ENCODE results near the gene SLIT1.
A peak's percentile ranks its signal among the peaks of the same experiment; 100 is the strongest.
"Not testable (repeated sequence)": the region's sequence is repeated elsewhere in the genome, so short reads cannot be mapped to it uniquely, and the experiment has no call there.

SLIT1 gene

DNA sequence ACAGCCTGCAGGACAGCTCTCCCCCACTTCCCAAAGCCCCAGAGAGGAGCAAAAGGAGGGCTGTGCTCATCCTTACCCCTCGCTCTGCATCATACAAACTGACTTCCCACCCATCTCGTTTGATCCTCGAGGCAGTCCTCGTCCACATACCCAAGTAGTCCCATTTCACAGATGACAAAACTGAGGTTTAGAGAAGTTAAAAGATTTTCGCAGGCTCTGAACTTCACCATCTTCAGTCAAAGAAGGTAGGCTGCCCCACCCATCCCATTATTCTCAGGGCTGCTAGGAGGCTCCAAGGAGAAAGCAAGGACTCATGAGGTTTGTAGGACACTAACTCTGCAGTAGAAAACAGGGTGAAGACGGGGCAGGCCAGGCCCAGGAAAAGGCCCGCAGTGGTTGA lies 147.1 kb downstream of the SLIT1 start:
- DNase-seq = no peak

DNA sequence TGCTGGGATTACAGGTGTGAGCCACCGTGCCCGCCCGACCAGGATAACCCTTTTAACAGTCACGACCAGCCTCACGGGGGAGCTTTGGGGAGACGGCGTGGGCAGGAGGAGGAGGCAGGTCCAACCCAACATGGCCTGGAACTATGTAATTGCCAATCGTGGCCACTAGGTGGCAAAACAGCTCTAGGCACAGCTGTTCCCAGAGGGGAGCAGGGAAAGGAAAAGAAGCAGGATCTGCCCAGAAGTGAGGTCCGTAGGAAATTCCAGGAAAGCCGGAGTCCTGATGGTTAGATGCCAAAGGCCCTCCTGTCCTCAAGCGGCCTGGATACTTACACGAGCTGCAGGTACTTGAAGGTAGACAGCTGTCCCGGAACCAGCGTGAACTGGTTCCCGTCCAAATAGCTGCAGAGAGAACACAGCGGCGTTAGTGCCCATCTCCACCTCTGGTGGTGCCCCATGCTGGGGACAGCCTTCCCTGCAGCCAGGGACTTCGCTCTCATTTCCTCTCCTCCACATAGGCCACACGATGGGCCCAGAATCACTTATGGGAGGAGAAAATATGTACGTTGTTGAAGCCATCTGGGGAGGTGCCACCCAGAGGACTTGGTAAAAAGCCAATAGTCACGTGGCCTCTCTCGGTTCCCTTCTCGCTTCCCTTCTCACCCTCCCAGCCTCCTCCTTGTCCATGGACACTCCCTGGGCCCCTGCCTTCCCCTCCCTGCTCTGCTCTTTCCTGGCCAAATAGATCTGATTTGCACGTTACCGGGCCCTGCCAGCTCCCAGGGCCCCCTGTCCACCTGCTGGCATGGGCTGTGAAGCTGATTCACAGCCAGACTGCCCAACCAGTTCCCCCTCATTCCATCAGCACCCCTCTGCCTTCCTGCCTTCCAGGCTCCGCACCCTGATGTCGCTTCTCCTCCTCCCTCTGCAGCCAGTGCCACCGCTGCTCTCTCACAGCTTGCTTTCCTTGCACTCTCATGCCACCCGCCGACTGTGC lies 148.1 kb downstream of the SLIT1 start:
- DNase-seq = peak in 4 of 5 donors; percentile 32 to 61 (median 50)

DNA sequence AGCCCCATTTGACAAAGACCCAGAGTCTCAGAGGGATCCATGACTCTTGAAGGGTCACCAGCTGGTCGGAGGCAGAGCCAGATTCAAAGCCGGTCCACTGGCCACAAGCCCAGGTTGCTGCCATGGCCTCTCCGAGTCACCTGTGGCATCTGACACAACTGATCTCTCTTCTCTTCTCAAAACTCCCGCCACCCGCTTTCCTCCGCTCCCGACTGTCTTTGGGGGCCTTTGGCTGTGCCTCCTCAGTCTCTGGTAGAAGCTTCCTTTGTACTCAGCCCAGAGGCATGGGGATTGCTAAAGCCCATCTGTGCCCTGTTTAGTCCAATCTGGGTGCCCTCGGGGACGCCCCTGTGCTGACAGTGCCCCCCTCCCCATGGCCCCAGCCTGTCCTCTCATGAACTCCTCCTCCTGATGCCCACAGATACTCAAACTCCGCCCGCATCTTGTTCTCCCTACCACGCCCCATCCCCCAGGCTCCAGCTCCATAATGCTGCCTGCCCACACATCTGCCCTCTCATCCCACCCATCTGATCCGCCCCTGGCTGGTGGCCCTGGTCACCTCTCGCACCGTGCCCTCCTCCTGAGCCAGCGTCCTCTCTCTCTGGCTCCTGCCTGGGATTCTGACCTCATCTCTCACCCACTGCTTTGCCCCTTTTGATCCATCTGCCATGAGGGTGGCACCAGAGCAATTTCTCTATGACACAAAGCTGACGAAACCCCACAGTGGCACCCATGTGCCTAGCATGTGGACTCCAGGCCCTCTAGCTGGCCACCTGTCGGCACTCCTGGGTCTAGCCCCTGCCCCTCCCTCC lies 150.6 kb downstream of the SLIT1 start:
- no peak for DNase-seq

DNA sequence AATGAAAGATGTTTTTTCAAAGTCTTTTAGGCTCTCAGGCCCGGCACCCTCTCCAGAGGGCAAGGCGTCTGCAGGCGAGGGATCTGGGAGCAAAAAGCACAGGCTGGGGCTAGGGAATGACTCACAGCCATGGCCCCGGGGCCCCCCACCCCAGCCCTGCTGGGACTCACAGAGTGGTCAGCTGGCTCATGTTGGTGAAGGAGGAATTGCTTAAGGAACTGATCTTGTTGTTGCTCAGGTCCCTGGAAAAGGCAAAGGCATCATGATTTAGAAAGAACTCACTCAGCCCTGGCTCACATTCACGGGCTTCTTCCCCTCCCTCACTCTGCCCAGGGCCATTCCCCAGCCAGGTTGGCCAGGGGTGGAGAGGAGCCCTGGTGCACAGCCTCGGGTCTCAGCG lies 151.5 kb downstream of the SLIT1 start:
- DNase-seq = no peak

DNA sequence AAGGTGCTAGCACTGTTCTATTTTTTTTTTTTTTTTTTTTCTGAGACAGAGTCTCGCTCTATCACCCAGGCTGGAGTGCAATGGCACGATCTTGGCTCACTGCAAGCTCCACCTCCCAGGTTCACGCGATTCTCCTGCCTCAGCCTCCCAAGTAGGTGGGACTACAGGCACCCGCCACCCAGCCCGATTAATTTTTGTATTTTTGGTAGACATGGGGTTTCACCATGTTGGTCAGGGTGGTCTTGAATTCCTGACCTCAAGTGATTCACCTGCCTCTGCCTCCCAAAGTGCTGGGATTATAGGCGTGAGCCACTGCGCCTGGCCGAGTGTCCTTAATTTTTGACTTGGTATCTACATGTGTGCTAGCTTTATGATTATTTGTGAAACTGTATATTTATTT lies 151.9 kb downstream of the SLIT1 start:
- DNase-seq = not testable (repeated sequence)

DNA sequence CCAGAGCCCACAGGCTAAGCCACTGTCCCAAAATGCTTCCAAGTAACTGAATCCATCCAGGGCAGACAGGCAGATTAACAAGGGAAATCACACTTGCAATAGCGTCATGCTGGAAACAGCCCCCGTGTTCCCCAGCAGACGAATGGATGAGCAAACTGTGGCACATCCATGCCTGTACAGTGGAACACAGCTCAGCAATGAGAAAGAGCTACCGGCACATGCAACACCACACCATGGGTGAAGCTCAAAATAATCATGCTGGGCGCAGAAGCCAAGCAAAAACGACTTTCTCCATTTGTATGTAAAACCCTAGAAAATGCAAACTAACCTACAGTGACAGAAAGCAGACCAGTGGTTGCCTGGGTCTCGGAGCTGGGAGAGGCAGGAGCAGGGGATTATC lies 153.1 kb downstream of the SLIT1 start:
- no peak for DNase-seq

DNA sequence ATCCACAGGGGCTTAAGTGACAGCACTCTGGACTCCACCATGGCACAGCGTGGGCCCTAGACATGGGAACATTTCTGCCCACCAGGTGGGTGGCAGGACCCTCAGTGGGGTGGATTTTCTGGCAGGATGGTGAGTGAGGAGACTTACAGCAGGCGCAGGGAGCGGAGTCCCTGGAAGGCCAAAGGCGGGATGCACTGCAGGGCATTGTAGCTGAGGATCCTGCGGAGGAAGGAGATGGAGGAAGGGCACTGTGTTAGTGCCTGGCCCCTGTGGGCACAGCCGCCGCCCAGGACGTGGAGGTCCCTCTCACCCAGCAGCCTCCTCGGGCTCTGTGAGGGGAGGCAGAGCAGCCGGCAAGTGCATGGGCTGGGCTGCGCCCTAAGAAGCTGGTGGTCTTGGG lies 154.3 kb downstream of the SLIT1 start:
- DNase-seq = no peak

DNA sequence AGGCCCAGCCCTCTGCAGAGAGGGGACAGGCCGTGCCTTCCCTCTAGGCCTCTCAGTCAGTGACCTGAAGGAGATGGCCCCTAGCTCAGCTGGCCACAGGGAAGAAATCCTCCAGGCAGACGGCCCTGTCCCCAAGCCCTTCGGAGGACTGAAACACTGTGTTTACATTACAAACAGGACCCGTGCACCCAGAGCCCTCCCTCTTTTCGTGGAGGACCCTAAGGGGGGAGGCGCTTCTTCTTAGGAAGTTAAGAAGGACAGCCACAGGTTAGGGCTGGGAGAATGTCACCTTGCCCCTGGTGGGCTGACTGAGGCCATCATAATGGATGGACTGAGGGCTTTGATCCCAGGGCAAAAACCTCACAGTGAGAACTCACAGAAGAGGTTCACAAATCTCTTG lies 154.9 kb downstream of the SLIT1 start:
- DNase-seq = no peak

DNA sequence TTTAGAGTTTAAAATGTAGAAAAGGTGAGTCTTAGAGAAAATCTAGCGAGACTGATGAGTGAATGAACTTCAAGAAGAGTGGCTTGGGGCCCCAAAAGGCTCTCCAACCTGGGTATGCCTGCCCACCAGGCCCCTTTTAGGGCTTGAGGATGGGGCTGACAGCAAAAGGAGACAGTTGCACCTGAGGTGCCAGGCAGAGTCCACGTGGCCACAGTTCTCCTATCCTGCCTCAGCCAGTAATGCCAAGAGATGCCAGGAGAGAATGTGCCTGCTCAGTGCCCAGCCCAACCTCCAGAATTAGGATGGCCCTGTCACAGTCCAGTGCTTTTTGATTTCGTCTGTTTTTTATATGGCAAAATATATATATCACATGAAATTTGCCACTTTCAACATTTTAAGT lies 156.5 kb downstream of the SLIT1 start:
- no peak for DNase-seq

DNA sequence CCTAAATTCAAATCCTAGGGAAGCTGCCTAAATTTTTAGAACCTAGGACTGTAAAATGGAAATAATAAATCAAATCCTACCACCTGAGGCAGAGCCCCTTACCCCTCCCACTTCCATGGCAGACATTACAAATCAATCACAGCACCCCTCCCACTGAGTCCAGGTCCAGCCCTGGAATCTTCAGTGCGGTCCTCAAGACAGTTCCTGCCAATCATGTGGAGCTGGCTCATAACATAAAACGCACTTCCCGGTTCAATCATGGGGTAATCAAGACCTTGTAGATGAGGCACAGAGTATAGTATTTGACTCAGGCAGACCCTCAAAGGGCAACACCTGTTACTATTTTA lies 157.0 kb downstream of the SLIT1 start:
- DNase-seq = no peak

DNA sequence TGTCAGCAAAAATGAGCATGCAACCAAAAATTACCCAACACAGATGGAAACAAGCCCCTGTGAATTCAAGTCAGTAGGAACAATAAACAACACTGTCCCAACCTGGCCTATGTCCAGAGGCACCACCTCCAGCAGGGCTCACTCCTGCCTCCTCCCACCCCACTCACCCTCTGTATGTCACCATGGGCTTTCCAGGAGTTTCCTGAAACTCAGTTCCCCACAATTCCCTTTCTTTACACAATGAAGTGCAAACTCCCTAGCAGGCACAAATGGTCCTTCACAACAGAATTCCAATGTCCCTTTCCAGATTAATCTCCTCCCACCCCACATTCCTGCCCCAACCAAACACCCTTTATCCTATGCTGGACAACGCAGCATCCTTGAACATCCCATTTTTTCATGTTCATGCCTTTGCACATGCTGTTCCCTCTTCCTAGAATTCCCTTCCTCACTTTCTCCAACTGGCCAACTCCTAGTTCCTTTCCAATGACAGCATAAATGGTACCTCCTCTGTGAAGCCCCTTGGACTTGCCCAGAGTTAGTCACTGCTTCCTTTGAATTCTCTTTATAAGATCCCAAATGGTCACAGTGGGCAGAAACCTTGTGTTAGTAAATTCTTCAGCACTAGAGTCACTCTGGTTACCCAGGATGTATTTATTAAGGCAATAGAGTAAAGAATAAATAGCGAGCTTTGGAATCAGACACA lies 157.5 kb downstream of the SLIT1 start:
- no peak for DNase-seq

DNA sequence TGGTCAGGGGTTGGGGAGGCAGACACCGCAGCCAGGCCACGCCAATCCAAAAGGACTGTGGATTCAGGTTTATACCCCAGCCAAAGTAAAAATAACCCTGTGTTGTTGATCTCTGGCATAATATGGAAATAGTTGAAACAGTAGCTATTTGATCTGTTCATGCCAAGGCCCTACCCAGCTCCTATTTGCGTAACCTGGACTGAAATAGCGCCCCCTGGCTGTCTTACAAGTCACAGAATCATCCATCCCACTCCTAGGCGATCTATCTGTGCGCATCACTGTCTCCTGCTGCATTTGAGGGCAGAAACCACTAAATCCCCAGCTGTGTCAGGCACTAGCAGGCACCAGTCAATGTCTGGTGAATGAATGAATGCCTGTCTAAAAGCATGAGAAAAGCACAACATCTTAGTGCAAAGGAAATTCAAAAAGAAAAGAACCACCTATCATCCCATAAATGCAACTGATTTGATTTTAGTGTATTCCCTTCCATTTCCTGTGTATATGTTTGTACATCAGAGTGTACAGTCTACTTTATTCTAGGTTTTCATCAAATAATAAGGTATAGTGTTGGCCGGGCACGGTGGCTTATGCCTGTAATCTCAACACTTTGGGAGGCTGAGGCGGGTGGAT lies 160.0 kb downstream of the SLIT1 start:
- peak in 3 of 5 donors; percentile 26 to 54 (median 39) for DNase-seq

DNA sequence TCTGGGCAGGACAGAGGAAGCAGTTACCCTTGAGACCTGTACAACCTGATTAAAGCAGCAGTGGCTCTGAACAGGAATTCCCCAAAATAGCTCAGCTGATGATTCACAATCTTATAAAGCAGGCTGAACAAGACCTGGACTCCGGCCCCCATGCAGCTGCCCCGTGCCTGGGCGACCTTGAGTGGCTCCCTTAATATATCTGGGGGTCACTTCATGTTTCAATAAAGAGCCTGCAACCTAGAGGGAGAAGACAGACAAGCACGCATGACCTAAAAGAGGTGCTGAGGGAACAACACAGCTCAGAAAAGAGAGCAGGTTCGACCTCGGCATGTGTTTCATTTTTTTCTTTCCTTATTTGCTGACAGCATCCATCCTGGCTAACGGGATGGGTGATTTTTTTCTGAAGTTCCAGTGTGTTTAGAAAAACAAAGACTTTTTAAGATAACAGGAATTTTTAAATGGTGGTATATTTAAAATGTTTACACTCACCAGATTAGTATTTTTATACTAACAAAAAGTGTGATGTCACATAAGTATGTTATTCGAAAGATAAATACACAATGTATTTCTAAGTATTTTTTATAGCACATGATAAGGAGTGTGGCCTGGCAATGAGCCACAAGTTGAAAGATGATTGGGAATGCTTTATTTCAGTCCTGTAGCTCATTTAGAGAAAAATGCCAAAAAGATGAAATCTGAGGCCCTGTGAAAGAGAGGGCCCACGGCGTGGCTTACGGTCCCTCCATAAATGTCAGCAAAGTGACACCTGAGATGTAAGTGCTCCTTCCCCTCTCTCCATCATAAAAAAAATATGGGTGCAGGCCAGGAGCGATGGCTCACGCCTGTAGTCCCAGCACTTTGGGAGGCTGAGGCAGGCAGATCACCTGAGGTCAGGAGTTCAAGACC lies 161.3 kb downstream of the SLIT1 start:
- no peak for DNase-seq

DNA sequence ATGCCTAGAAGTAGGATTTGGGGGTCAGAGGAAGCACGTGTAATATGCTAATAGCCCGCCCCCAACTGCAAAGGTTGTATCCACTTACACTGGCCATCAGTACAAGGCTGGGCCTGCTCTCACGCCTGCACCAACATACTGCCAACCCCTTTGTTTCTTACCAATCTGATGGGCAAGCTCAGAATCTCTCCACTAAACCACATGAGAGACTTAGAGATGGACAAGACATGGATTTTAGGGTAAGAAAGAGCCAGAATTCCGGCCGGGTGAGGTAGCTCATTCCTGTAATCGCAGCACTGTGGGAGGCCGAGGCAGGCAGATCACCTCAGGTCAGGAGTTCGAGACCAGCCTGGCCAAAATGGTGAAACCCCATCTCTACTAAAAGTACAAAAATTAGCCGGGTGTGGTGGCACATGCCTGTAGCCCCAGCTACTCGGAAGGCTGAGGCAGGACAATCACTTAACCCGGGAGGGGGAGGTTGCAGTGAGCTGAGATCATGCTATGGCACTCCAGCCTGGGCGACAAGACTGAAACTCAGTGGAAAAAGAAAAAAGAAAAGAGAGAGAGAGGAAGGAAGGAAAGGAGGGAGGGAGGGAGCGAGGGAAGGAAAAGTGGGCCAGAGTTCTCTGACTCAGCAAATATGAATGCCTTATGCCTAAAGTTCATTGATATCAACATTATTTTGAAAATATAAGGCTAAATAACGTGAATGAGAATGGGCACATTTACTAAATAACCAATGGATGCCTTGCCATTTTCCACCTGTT lies 162.2 kb downstream of the SLIT1 start:
- no peak for DNase-seq

DNA sequence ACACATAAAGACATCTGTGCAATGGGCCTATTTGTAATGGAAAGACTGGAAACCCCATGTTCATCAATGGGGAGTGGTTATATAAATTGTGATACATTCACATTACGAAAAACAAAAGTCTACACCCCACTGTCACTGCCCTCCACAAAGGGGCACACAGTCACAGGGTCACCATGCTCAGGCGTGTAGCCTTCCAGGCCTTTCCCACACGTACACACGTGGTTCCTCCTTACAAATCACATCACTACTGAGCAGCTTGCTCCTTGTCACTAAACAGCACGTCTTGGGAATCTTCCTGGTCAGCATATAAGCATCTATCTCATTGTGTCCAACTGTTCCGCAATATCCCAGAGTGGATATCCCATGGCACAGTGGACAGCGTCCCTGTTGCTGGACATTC lies 163.1 kb downstream of the SLIT1 start:
- DNase-seq = no peak

DNA sequence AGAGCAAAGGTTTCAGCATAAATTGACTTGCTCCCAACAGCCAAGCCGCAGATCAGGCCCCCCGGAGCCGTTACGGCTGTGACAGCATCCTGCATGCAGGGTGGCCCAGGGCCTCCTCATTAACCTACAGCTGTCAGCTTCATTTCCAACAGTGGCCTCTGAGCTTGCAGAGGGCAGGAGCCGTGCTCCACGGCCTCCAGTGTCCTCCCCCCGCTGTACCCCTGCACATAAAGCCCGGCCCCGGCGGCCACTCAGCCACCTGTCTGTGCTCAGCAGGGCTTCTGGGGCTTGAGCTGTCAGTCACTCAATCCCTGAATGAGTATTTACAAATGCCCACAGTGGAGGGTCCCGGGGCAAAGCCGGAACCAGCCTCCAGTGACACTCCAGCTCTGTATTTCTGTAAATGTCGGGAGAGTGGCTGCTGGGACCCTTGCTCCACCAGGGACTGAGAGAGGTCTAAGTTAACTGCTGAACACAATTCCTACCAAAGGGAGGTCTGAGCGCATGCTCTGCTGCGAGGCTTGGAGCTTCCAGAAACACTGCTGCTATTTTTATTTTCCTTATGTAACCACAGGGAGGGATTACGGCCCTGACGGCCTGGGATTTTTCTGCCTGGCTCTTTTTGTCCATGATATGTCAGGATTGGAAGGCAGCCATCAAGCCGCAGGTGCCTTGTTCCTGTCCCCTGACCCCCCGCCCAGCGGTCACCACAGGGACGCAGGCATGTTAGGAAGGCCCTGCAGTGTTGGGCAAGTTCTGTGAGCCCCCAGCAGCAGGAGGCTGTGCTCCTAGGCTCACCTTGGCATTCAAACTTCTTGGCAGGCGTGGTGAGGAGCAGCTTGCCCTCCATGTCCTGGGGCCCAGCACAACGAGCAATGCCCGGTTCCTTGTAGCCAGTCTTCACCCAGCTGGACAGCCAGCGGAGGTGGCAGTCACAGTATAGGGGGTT lies 165.0 kb downstream of the SLIT1 start:
- no peak for DNase-seq

DNA sequence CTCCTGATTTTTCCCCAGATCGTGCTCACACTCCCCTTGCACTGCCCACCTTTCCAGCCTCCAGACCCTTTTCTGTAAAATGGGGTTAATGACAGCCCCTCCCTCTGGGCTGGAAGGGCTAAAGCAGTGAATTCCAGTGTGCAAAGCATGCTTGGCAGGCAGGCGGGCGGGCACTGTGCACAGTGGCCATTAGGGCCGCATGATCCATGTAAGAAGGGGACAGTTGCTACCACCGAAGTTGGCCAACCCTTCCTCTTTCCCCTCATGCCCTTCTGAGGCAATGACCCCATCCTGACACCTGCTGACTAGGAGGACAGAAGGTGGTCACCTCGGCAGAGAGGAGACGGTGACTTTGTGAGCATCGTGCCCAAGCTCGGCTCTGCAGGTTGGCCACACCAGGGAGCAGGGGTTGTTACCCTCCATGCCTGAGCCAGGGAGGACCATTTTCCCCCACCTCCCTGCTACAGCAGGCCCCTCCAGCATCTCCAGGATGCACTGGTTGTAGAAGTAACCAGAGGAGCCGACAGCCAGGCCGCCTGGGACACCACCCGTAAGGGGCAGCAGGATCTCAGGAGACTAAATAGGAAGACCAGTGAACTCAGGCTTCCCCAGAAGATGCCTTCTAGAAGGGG lies 166.4 kb downstream of the SLIT1 start:
- no peak for DNase-seq

DNA sequence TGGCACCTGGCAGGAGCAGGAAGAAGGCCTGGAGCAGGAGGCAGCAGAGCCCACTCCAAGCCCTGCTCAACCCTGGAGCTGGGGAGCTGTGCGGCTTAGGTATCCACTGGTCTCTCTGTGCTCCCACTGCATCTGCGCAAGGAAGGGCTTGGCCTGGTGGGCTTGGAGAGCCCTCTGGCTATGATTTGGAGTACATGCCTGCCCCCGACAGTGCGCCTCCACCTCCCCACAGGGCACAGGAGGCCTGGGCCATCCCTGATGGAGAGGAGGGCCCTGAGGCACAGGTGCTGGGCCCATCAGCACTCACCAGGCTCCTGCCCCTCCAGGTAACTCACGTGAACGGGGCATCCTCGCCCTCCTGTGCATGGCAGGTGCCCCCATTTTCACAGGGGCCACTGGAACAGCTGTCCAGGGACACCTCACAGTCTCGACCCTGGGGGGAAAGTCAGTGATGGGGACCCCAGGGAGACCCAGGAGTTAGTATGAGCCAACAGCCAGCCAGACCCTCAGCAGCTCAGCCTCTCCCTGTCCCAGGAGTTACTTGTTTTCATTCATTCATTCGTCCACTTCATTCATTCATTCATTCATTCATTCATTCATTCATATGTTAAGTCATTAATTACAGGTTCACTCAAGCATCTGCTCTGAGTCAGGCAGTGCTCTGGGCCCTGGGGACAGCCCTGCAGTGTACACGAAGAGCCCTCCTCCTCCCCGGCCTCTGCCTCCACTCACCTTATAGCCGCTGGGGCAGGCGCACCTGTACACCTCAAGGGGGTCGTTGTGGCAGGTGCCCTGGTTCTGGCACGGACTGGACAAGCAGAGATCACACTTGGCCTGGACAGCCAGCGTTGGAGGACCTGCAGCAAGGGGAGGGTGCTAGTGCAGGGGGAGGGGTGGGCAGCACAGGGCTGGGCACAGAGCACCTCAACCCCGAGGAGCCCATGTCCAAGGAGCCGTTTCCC lies 167.2 kb downstream of the SLIT1 start:
- no peak for DNase-seq
